GM21381 (cell line): Measurements from ENCODE around the gene AWAT1.
"Not testable (repeated sequence)": the region's sequence is repeated elsewhere in the genome, so short reads cannot be mapped to it uniquely, and the experiment has no call there.

Experiments
- ATAC-seq: cut with Tn5 transposase; IDR thresholded peaks from one replicate; pipeline ENCODE4 v1.9.1; 2021; ENCODE audit warnings: mild to moderate bottlenecking, moderate library complexity; ENCODE audit not compliant: unreplicated experiment

AWAT1 gene

GRCh38 chrX:70234355-70234754 lies at the start of gene AWAT1:
TSS of gene AWAT1 (plus strand) at chrX:70234655. CDS start at chrX:70234696, 41 bp downstream.
- ATAC-seq: no peak

GRCh38 chrX:70190225-70190624 lies 44.2 kb upstream of the AWAT1 start:
- no peak for ATAC-seq

GRCh38 chrX:70196961-70197720 lies 37.3 kb upstream of the AWAT1 start:
- peak; percentile 72 for ATAC-seq

GRCh38 chrX:70201732-70202131 lies 32.7 kb upstream of the AWAT1 start:
- ATAC-seq: no peak

- no peak for ATAC-seq
Observed at GRCh38 chrX:70208479-70208878, 26.0 kb upstream of the AWAT1 start.

- not testable (repeated sequence) for ATAC-seq
Observed at GRCh38 chrX:70209570-70209969, 24.9 kb upstream of the AWAT1 start.

- ATAC-seq: no peak
Observed at GRCh38 chrX:70219938-70220764, 14.3 kb upstream of the AWAT1 start.

- ATAC-seq: no peak
Observed at GRCh38 chrX:70226048-70226447, 8.4 kb upstream of the AWAT1 start.

GRCh38 chrX:70226687-70227086 lies 7.8 kb upstream of the AWAT1 start:
- no peak for ATAC-seq

GRCh38 chrX:70231666-70232065 lies 2.8 kb upstream of the AWAT1 start:
- ATAC-seq: no peak

GRCh38 chrX:70240751-70241150 lies 6.3 kb downstream of the AWAT1 start:
- ATAC-seq: no peak

- no peak for ATAC-seq
Observed at GRCh38 chrX:70241501-70241900, 7.0 kb downstream of the AWAT1 start.

GRCh38 chrX:70243601-70244000 lies 9.1 kb downstream of the AWAT1 start:
- not testable (repeated sequence) for ATAC-seq

GRCh38 chrX:70244881-70245280 lies 10.4 kb downstream of the AWAT1 start:
- ATAC-seq: no peak

GRCh38 chrX:70247252-70247651 lies 12.8 kb downstream of the AWAT1 start:
- no peak for ATAC-seq

GRCh38 chrX:70252491-70252890 lies 18.0 kb downstream of the AWAT1 start:
- ATAC-seq: no peak

GRCh38 chrX:70253377-70254062 lies 19.1 kb downstream of the AWAT1 start:
- no peak for ATAC-seq

- ATAC-seq: no peak
Observed at GRCh38 chrX:70254063-70254400, 19.6 kb downstream of the AWAT1 start.

GRCh38 chrX:70254909-70255308 lies 20.5 kb downstream of the AWAT1 start:
- no peak for ATAC-seq

GRCh38 chrX:70255452-70255851 lies 21.0 kb downstream of the AWAT1 start:
- no peak for ATAC-seq

GRCh38 chrX:70257423-70258288 lies 23.2 kb downstream of the AWAT1 start:
- ATAC-seq: no peak
